Stimulated activated CD8-positive, alpha-beta memory T cell treated with anti-CD3 and anti-CD28 coated beads, Interleukin-12 subunit alpha, Interleukin-12 subunit beta, amount 100 ng/mL, for 24 hours (primary cell): ENCODE measurements around the gene GTPBP1.
A peak's percentile ranks its signal among the peaks of the same experiment; 100 is the strongest.

Experiments used
- DNase-seq: peaks from one replicate; pipeline ENCODE4 v3.0.0-alpha.2; 2020; ENCODE audit errors: extremely low read depth

GTPBP1 gene

DNA sequence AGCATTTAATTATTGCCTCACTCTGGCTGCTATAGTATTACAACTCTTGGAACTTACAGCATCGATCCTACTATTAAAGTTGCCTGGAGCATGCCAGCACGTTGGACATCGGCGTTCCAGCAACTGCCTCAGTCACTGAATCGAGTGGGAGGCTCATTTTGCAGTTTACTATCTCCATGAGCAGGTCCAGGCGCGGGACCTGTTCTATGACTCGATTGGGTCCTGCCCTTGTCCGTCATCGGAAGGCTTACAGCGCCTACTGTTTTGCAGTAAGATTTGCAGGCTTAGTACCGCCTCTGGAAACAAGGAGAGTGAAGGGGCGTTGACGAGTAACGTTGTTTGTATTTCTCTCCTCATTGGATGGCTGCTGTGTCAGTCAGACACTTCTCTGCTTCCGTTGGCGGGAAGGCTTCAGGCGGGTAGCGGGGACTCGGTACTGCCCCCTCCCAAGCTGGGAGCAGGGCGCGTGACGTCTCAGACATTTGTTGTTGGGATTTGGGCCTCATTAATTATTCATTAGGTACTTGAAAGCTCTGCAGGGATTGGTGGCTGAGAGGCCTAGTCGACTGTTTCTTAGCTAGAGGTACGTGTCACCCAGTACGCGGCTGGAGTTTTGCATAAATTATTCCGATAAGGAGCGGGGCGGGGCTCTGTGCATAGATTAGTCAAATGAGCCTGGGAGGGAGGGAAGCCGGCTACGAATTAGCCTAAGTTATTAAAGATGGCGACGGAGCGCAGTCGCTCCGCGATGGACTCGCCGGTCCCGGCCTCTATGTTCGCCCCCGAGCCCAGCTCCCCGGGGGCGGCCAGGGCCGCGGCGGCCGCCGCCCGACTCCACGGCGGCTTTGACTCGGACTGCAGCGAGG, at the start of gene GTPBP1:
TSS of gene GTPBP1 (plus strand) at position 710 of the 866 bp plus-strand sequence. CDS start at position 722, 12 bp downstream.
- DNase-seq: peak; percentile 91

DNA sequence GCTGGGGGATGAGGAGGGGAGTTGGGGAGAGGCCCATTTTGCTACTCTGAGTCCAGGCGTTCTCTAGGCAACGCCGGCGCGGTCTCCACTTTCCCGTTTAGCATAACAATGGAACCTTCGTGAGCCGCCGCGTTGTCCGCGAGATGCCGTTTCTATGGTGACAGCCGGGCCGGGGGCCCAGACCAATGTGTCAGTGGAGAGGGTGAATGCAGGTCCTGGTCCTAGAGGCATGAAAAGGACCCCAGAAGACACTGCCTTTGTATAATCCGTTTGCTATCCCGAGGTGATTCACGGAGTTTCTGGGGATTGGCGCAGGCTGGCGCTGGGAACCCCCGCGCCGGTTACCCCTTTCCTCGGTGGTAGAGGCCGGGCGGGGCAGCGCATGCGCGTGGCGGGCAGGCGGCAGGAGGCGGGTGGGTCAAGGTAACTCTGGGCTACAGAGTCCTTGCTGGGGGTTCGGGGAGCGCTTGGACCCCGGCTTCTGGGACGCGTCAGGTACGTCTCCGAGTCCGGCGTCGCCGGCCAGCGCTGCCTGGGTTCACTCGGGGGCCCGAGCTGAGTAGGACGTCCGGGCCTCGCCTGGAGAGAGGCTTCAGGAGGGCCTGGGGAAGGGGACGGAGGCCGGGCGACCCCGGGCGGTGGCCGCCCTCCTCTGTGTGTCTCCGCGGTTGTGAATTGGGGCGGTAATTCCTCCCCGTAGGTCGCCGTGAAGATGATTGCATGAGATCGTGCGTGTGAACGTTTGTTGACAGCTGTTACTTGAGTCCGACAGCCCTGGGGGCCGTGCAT, 49.3 kb upstream of the GTPBP1 start, which contains the start of the genes CBY1 and FAM227A:
TSS of gene CBY1 (plus strand) at position 383 of the 789 bp plus-strand sequence. CDS start 11,417 bp downstream, outside the sequence.
TSS of gene FAM227A (minus strand) at position 137 of the 789 bp plus-strand sequence. CDS start 6,224 bp downstream, outside the sequence.
- peak; percentile 67 for DNase-seq

DNA sequence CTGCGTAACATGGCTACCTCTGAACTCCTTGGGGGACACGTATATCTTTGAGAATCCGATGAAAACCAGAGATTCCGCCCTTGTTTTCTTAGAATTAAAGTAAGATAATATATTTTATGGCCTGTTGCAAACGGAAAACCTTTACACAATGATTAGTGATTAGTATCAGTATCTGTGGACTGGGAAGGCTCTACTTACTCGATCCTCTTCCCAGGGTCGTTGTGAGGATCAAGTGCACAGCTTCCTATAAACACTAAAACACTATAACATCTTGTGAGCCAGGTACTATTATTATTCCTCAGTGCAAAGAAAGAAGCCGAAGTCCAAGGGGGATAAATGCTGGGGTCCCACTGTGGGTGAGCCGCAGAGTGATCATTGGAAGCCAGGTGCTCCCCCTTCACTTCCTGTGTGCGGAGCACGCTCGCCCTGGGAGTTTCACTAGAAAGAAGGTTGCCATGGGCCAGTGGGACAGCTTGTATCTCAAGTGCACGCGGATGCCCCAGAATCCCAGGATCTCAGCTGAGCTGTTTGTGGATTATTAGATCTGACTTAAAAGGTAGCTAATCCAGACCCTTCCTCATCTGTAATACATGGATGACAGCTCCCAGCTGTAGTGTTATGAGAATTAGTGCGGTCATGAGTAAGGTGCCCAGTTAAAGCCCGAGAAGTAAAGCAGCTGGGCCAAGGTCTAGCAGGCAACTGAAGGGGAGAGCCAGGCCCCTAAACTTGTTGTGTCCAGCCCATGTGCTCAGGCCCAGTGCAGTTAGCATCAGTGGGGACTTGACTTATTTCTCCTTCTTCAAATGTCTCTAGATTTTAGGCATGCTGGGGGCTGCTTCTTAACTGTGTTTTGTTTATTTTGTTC, 48.5 kb upstream of the GTPBP1 start:
- no peak for DNase-seq

DNA sequence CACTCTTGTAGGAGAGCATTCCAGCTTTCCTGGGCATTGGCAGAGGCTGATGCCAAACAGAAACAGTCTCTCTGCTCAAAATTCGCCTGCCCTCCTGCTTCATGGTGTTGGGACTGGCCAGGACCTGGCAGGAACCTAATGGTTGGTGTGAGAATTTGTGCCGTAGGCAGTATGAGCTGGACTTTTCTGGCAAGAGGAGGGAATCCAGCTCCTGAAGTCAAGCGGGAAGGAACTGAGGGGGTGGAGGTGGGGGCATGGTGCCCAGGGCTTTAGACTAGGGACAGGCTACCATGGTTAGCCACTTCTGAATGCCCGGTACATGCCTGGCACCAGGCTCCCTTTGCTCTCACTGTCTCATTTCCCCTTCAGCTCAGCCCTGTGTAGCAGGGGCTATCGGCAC, 30.9 kb upstream of the GTPBP1 start:
- DNase-seq: no peak

DNA sequence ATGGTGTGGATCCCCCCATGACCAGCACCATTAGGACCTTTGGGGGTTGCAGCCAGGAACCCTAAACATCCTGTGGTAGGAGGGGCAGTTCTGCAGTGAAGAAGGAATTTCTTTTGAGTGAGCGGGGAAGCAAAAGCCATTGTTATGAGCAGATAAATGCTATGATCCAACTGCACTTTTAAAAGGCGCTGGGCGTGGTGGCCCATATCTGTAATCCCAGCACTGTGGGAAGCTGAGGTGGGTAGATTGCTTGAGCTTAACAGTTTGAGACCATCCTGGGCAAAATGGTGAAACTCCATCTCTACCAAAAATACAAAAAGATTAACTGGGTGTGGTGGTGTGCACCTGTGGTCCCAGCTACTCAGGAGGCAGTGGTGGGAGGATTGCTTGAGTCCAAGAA, 29.9 kb upstream of the GTPBP1 start:
- no peak for DNase-seq

DNA sequence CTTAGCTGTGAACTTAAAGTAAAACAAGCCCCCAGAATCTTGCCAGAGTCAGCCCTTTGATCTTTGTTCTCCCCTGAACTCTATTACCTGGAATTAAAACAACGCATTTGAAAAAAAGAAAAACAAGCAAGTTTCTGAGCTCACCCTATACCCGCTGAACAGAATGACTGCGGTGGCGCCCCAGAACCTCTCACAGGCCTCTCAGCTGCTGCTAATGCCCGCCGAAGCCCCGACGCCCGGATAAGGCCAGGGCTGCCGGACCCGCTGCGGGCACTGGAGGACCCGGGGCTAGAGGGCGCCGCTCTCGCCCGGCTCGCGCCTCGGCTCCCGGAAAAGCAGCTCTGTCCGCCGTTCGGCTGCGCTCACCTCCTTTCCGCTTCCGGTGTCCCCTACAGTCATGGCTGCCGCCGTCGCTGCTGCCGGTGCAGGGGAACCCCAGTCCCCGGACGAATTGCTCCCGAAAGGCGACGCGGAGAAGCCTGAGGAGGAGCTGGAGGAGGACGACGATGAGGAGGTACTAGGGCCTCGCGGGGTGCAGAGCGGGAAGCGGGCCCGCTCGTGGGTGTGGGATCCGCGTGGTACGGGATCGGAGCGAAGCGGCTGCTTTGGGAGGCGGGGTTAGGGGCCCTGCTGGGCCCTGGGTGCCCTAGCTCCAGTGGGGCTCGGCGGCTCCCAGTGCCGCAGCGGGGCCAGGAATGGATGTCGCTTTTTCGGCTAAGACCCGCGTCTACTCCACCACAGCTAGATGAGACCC, 24.0 kb upstream of the GTPBP1 start, which contains the start of gene TOMM22:
TSS of gene TOMM22 (plus strand) at position 376 of the 754 bp plus-strand sequence. CDS start at position 398, 22 bp downstream.
- peak; percentile 63 for DNase-seq

DNA sequence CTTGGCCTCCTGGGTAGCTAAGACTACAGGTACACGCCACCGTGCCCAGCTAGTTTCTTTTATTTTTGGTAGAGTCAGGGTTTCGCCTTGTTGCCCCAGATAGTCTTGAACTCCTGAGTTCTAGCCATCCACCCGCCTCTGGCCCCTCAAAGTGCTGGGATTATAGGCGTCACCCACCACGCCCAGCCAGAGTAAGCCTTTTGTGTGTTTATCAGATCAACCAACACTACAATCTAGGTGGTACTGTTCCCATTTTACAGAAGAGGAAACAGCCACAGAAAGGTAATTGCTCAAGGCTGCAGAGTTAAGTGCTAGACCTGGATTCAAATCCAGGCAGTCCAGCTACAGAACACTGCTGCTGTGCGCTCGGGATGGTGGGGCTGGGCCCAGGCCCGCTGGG, 20.8 kb upstream of the GTPBP1 start:
- no peak for DNase-seq

DNA sequence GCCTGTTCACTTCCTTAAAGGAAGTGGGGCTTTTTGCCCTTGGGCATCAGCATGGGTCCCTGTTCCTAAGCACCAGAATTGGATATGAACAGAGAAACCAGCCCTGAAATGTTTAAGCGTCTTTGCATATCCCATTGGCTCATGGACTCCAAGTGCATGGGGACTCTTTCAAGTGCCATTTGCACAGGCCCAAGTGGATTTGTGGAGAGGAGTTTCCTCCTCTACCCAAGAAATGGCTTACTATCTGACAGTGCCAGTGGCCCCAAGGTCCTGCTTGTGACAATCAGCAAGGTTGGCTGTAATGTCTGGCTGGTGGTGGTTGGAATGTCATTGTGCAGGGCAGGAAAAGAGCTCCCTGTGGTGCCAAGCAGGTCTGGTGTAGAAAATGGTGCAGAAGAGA, 20.0 kb upstream of the GTPBP1 start:
- no peak for DNase-seq

DNA sequence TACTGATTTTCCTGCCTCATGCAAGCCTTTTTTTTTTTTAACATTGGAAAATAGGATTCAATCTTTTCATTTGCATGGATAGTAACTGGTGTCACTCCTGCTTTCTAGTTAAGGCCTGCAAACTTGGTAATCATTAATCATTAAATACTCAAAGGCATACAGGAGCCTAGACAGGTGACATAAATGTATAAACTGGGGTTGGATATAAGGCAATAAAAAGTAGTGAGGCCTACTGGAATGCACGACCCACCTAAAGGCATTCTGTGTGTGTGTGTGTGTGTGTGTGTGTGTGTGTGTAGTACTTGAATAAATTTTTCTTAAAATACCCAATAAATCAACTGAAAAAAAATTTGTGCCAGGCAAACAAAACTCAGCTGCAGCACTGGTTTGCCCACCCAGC, 16.1 kb upstream of the GTPBP1 start:
- no peak for DNase-seq

DNA sequence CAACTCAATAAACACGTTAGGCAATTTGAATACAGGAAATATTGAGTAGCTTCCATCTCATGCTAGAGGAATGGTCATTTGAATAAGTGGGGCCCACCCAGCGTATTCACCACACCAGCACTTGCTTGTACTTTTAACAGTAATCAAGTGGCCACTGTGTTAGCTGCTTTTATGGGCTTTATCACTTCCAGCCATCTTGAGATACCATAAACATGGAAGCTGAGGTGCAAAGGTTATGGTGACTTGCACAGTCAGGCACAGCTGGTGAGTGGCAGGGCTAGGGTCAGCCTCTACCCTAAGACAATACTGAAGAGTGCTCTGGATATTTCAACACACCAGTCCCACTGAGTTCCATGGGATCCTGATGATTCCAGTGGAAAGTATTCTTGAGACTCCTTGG, 11.7 kb upstream of the GTPBP1 start:
- DNase-seq: no peak

DNA sequence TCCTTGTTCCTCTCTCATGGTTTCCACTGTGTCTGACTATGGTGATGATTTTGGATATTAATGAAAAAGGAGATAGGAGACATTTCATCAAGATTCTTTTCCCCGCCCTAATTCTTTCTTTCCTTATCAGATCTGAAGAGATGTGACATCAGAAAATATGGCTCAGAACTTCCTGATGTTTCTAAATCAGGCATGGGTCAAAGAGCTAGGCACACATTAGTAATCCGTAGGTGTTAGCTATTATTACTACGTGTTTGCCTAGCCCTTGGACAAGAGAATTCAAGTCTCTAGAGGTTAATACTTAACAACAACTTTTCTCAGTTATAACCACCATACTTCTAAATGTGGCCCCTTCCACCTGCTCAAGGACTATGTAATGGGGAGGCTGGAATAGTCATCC, 10.8 kb upstream of the GTPBP1 start:
- no peak for DNase-seq

DNA sequence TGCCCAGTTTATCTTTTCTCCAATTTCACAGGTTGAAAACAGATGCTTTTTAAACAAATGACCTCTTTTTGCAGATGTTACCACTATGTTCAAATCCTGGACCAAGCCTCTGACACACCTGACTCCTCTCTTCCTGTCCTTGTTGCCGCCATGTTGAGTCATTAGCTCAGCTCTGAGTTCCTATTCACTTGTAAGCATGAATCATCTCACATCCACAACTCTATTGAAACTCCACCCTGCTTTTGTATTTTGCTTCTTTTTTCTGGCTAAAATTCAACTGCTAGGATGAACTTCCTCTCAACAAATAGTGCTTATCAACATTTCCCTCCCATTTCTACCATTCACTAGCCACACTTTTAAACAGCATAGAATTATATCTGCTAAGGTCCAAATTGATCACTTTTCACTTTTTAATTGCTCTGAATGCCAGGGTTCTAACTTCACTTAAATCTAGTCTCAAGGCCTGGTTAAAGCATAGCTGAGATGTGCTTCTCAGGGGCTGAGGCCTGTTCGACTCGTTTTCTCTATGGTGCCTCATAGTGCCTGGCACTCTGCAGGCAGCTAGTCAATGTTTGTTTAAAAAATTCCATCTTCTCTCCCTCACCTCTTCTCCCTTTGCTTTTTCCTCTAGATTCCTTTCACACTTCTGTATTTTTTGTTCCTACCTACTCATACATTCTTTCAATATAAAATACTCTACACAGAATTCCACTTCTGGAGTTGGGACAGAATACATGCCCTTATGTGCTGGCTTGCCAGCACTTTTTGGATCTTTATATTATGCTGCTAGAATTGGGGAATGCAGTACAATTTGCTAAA, 8.9 kb upstream of the GTPBP1 start:
- no peak for DNase-seq

DNA sequence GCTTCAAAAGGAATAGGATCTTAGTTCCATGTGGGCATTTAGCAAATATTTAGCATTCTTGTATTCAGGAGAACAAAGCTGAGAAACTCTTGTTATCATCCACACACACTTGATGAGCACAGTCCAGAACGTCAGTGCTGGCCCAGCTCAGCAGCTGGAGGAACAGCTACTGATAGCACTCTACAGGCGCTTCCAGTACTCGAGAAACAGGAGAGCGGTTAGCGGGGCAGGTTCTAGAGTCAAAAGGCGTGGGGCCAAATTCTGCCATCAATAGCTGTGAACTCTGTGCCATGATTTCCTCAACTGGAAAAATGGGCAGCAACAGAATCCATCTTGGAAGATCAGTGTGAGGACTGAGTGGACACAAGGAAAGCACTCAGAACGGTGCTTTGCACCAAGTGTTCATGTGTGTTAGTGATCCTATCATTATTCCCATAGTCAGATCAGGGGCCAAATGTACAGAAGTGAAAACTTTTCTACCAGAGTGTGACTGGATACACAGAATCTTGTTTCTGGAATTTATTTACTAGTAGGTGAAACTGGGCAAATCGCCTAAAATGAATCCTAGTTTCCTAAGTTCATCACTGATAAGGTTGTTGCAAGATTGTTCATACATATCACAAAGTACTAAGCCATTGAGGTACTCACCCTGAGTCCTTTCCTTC, 8.2 kb upstream of the GTPBP1 start:
- DNase-seq: no peak

DNA sequence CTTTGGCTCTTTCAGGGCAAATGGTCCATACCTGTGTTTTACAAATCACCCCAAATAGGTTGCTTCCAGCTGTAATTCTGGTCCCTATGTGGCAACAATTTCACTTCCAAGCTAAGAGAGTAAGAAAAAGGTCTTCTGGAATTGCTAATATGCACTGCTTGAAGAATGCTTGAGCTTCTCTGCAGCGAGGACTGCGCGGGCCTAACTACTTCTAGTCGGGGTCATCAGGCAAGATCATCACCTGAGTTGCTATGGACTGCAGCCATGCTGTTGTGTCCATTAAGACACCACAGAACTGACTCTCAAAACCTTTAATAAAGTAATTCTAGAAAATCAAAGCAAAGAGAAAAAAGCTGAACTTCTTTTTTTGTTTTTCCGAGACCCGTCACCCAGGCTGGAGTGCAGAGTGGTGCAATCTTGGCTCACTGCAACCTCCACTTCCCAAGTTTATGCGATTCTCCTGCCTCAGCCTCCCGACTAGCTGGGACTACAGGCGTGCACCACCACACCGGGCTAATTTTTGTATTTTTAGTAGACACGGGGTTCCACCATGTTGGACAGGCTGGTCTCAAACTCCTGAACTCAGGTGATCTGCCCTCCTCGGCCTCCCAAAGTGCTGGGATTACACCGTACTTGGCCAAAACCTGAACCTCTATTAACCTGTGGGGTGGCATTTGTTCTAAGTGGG, 7.2 kb upstream of the GTPBP1 start:
- DNase-seq: no peak

DNA sequence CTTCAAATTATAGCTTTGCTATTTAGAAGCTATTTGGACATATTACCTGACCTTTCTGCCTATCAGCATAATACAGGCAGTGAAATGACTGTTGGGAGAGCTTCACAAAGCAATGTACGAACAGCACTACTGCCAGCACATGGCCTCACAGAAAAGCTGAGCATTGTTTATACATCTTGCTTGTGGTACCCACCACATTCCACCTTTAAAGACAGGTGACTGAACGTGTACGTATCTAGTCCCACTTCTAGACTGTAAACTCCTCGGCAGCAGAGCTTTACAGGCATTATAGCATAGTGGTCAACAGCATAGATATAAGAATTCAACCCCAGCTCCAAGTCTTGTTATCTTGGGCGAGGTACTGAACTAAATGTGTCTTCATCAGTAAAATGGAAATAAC, 6.6 kb upstream of the GTPBP1 start:
- DNase-seq: no peak

DNA sequence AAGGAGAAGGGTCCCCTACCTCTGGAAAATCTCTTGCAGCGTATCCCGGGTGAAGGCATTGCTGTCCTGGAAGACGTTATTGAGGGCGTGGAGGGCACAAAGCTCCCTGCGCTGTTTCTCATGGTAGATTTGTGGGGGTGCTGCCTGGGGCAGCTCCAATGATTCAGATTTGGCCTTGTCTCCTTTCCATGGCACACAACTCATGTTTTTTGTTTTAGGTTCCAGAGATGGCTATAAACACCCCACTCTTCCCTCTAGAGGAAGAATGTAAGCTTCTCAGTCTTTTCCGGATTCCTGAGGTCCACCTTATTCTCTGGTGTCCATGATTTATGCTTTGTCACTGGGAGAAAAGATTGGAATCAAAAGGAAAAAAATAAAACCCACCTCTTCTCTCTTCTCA, 6.0 kb upstream of the GTPBP1 start:
- no peak for DNase-seq

DNA sequence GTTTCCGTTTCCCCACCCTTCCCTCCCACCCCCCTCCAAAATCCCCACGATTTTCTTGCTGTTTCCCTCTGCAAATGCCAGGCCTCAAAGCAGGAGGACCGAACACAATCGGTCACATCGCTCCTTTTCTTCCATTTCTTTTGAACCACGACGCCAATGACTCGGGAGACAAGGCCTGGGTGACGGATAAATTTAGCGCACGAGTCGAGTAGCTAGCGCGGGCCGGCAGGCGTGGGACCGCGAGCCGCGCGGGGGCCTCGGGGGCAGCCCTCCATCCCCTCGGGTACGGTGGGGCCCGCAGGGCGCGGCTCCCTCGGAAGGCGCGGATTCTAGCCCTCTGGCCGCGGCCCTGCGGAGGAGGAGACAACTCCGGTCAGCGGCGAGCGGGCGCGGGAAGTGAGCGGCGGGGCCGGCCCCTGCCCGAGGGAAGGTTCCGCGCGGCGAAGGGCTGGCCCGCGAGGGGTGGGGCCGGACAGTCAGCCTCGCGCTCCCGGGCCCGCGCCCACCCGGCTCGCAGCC, 5.4 kb upstream of the GTPBP1 start:
- no peak for DNase-seq

DNA sequence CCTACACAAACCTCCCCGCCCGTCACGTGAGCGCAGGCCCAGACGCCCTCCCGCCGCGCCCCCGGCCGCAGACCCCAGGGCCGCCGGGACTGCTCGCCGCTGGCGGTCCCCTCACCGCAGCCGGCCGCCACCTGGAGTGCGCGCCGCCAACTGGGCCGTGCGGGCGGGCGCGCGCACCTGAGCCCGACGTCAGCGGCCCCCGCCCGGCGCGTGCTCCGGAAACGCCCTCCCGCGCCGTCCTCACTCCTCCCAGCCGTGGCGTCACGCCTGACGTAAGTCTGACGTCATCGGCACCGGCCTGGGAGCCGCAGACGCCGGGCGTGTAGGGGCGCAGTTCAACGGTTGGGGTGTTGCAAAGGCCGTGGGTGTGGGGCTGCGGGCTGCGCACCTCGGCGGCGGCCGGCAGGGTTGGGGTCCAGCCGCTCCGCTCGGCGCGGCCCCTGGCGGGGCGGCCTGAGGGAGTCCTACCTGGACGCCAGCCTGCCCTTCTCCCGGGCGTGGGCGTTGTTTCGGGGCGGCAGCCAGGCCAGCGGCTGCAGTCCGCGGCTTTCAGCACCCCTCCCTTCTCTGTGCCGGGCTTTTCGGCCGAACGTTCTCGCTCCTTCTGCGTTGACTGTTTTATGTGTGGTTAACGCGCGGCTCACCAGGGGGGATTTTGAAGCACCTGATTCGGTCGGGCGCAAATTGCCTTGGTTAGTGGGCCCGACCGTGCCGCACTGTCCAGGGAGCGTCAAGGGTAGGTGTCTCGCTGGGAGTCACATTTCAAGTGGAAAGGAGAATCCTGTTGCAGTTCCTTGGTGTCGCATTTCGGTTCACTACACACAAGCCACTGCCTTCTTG, 4.7 kb upstream of the GTPBP1 start, which contains the start of gene JOSD1:
TSS of gene JOSD1 (minus strand) at position 155 of the 840 bp plus-strand sequence. CDS start 956 bp downstream, outside the sequence.
- peak; percentile 92 for DNase-seq
